DND-41 (cell line): ENCODE measurements around the gene PRRC1.

Experiments
- EZH2 ChIP-seq: IDR thresholded peaks from 3 replicates; pipeline ENCODE4 v1.6.1; 2012; ENCODE audit warnings: borderline replicate concordance, low read depth, mild to moderate bottlenecking, moderate library complexity, low read length, inconsistent platforms; ENCODE audit not compliant: severe bottlenecking
- TF ChIP-seq, protein P1 (sequence below): IDR thresholded peaks from 2 replicates; pipeline ENCODE4 v1.5.1; 2012; ENCODE audit warnings: borderline replicate concordance, low read length, moderate library complexity, mild to moderate bottlenecking; ENCODE audit not compliant: poor library complexity, severe bottlenecking; ENCODE audit errors: extremely low read depth

- TF ChIP-seq, protein P1, sequence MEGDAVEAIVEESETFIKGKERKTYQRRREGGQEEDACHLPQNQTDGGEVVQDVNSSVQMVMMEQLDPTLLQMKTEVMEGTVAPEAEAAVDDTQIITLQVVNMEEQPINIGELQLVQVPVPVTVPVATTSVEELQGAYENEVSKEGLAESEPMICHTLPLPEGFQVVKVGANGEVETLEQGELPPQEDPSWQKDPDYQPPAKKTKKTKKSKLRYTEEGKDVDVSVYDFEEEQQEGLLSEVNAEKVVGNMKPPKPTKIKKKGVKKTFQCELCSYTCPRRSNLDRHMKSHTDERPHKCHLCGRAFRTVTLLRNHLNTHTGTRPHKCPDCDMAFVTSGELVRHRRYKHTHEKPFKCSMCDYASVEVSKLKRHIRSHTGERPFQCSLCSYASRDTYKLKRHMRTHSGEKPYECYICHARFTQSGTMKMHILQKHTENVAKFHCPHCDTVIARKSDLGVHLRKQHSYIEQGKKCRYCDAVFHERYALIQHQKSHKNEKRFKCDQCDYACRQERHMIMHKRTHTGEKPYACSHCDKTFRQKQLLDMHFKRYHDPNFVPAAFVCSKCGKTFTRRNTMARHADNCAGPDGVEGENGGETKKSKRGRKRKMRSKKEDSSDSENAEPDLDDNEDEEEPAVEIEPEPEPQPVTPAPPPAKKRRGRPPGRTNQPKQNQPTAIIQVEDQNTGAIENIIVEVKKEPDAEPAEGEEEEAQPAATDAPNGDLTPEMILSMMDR, result no peak
- TF ChIP-seq EZH2, result no peak
Observed at GRCh38 chr5:127471211-127471610, 46.2 kb upstream of the PRRC1 start.
